Fibroblast of villous mesenchyme (primary cell): Measurements from ENCODE around the gene CEP250. TPM values are rescaled to one million over a fixed set of nuclear protein-coding genes. Genes with fewer than 3 reads are reported as not detected.

ENCODE experiments used
- DNase-seq: peaks from one replicate; pipeline ENCODE4 v3.0.0-alpha.2; 2010; ENCODE audit warnings: low read depth
- H3K4me3 ChIP-seq: 2 replicates; pipeline ENCODE4 v1.5.1; 2011; ENCODE audit warnings: low read depth, mild to moderate bottlenecking, low read length
- total RNA-seq: library from RNA; depleted of rRNA; stranded (reverse); fragments of >200 nt; gene quantifications from 2 replicates; pipeline ENCODE4 v1.2.3, GENCODE V29; 2012
- TF ChIP-seq, protein P1 (sequence below): IDR thresholded peaks from 2 replicates; pipeline ENCODE4 v1.5.1; 2012; ENCODE audit warnings: low read depth, mild to moderate bottlenecking, low read length; ENCODE audit not compliant: insufficient read depth

CEP250 gene
- total RNA-seq, 1 donor: 22.0 TPM

DNA sequence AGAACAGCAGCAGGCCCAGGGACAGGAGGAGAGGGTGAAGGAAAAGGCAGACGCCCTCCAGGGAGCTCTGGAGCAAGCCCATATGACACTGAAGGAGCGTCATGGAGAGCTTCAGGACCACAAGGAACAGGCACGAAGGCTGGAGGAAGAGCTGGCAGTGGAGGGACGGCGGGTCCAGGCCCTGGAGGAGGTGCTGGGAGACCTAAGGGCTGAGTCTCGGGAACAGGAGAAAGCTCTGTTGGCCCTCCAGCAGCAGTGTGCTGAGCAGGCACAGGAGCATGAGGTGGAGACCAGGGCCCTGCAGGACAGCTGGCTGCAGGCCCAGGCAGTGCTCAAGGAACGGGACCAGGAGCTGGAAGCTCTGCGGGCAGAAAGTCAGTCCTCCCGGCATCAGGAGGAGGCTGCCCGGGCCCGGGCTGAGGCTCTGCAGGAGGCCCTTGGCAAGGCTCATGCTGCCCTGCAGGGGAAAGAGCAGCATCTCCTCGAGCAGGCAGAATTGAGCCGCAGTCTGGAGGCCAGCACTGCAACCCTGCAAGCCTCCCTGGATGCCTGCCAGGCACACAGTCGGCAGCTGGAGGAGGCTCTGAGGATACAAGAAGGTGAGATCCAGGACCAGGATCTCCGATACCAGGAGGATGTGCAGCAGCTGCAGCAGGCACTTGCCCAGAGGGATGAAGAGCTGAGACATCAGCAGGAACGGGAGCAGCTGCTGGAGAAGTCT is 48.6 kb downstream of the CEP250 start:
- no peak overlapping the region for H3K4me3 ChIP-seq
- TF ChIP-seq, protein P1, sequence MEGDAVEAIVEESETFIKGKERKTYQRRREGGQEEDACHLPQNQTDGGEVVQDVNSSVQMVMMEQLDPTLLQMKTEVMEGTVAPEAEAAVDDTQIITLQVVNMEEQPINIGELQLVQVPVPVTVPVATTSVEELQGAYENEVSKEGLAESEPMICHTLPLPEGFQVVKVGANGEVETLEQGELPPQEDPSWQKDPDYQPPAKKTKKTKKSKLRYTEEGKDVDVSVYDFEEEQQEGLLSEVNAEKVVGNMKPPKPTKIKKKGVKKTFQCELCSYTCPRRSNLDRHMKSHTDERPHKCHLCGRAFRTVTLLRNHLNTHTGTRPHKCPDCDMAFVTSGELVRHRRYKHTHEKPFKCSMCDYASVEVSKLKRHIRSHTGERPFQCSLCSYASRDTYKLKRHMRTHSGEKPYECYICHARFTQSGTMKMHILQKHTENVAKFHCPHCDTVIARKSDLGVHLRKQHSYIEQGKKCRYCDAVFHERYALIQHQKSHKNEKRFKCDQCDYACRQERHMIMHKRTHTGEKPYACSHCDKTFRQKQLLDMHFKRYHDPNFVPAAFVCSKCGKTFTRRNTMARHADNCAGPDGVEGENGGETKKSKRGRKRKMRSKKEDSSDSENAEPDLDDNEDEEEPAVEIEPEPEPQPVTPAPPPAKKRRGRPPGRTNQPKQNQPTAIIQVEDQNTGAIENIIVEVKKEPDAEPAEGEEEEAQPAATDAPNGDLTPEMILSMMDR: no peak
- DNase-seq: no peak

DNA sequence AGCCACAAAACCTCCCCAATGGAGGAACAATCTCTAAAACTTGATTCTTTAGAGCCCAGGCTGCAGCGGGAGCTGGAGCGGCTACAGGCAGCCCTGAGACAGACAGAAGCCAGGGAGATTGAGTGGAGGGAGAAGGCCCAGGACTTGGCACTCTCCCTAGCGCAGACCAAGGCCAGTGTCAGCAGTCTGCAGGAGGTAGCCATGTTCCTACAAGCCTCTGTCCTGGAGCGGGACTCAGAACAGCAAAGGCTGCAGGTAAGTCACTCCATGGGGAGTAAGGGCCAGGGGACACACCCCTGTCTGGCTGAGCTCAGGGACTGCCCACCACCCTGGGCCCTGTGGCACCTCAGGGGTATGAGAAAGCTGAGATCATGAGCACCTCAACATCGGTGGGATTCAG is 49.4 kb downstream of the CEP250 start:
- TF ChIP-seq, protein P1: no peak
- no peak for DNase-seq
- H3K4me3 ChIP-seq: no peak overlapping the region

DNA sequence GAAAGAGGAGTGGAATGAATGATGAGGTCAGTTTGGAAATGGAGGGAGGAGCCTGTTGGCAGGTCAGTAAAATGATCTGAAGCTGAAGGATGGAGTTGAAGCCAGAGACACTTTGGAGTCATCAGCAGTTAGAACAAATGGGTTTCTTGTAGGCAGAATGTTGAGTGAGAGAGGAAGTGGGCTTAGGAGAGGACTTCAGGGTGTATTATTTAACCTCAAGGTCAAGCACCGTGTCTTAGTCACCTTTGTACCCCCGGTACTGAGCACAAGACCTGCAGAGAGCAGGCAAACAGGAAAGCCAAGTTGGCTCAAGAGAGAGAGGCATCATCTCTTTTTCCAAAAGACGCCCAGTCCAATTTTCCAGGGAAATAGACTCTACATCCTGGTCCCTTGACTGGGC is 50.8 kb downstream of the CEP250 start:
- TF ChIP-seq, protein P1: no peak
- H3K4me3 ChIP-seq: no peak overlapping the region
- no peak for DNase-seq

DNA sequence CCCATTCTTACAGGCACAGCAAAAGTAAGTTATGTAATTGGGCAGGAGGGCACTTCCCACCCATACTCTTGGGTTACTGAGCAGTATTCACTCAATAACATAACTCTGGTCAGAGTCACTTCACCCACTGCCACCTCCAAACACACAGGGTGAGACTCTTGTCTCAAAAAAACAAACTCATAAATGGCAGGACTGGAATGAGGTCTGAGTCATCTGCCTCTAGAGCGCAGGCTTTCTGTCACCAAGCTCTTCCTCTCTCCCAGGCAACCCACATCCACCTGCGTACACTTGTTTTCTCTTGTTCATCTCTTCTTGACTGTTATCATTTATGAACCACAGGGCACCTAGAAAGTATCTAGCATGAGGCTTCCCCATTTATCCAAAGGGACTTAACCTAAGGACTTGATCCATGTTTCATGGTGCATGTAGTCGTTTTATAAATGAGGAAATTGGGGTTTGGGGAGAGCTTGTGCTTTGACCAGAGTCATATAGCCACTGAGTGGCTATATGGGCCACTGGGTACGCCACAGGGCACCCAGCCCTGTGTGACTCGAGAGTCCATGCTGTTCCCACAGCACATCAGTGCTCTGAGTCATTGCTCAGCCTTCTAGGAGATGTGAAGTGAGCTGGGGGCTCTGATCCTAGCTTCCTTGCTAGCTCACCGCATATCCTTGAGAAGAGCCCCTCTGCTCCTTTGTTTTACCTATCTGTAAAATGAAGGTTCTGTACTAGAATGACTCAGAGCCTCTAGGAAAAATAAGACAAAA is 51.7 kb downstream of the CEP250 start:
- DNase-seq: peak; percentile 10
- TF ChIP-seq, protein P1: no peak
- H3K4me3 ChIP-seq: no peak overlapping the region

DNA sequence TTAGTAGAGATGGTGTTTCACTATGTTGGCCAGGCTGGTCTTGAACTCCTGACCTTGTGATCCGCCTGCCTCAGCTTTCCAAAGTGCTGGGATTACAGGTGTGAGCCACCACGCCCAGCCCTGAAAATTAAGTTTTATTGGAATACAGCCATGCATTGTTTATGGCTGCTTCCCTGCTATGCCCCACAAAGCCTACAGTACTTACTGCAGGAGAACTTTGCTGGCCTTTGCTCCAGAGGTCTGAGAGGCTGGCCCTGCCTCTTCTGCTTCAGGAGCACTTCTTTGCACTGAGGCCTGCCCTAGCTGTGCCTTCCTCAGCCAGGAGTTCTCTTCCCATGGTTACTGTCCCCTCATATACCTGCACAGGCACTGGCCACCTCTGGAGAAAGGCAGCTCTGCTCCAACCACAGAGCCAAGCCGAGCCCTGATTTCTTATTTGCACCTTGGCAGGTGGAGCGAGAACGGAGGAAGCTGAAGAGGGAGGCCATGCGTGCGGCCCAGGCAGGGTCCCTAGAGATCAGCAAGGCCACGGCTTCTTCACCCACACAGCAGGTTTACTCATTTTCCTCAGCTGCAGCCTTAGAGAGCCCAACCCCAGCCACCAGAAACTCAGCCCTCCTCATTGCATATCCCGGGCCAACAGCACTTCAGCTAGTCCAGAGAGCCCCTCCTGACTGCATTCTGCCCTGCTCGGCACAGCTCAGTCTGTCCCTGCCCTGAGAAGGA is 53.3 kb downstream of the CEP250 start:
- no peak for DNase-seq
- H3K4me3 ChIP-seq: no peak overlapping the region
- TF ChIP-seq, protein P1: no peak

DNA sequence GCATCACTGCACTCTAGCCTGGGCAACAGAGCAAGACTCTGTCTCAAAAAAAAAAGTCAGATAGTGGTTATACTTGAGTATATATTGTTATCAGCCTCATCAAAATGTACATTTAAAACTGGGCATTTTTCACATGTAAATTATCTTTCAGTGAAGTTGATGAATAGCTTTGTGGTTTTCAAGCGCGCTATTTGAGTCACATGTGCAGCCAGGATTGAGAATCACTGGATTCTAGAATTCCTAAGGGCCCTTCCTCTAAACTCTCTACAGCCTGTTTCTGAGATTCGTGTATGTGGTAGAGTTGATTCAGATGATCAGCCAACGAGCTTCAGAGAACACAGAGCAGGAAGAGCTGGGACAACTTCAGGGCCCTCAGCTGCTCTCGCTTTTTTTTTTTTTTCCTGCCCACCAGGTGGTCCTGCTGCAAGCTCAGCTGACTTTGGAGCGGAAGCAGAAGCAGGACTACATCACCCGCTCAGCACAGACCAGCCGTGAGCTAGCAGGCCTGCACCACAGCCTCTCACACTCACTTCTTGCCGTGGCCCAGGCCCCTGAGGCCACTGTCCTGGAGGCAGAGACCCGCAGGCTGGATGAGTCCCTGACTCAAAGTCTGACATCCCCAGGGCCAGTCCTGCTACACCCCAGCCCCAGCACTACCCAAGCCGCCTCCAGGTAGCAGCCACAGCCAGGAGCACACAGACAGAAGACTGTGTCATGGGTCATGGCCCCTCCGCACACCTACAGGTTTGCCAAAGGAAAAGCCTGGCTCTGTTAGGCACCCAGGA is 55.7 kb downstream of the CEP250 start:
- DNase-seq: no peak
- no peak overlapping the region for H3K4me3 ChIP-seq
- TF ChIP-seq, protein P1: no peak
